ENCODE data around the gene INIP.

DNA sequence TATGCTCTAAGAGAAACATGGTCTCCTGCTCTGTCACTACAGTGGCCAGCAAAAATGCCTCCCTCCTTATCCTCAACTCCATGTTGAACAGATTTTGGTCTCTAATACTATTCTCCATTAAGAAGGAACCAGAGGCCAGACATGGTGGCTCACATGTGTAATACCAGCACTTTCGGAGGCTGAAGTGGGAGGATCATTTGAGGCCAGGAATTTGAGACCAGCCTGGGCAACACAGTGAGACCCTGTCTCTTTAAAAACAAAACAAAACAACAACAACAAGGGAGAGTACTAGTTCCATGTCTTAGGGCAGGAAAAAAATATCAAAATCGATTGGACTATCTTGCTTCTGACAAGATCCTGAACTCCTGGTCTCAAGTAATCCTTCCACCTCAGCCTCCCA lies 14.6 kb downstream of the INIP start:
- TF ChIP-seq, protein P1, sequence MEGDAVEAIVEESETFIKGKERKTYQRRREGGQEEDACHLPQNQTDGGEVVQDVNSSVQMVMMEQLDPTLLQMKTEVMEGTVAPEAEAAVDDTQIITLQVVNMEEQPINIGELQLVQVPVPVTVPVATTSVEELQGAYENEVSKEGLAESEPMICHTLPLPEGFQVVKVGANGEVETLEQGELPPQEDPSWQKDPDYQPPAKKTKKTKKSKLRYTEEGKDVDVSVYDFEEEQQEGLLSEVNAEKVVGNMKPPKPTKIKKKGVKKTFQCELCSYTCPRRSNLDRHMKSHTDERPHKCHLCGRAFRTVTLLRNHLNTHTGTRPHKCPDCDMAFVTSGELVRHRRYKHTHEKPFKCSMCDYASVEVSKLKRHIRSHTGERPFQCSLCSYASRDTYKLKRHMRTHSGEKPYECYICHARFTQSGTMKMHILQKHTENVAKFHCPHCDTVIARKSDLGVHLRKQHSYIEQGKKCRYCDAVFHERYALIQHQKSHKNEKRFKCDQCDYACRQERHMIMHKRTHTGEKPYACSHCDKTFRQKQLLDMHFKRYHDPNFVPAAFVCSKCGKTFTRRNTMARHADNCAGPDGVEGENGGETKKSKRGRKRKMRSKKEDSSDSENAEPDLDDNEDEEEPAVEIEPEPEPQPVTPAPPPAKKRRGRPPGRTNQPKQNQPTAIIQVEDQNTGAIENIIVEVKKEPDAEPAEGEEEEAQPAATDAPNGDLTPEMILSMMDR (IDR thresholded peaks at IDR 0.05) = no peak
- no peak for TF ChIP-seq POLR2A (IDR thresholded peaks at IDR 0.05)
